GM18907 (cell line): ENCODE data around the gene FARS2.

ENCODE experiments used
- ATAC-seq: cut with Tn5 transposase; IDR thresholded peaks from one replicate; pipeline ENCODE4 v1.9.1; 2021; ENCODE audit warnings: mild to moderate bottlenecking, moderate library complexity; ENCODE audit not compliant: unreplicated experiment

FARS2 gene

GRCh38 chr6:5365436-5366195, 104.3 kb downstream of the FARS2 start:
- no peak for ATAC-seq

- ATAC-seq = no peak
These were observed 105.6 kb downstream of the FARS2 start for GRCh38 chr6:5366941-5367340.

GRCh38 chr6:5367510-5367909, 106.2 kb downstream of the FARS2 start:
- ATAC-seq = no peak

GRCh38 chr6:5373430-5373829, 112.1 kb downstream of the FARS2 start:
- no peak for ATAC-seq

- no peak for ATAC-seq
These were observed 117.0 kb downstream of the FARS2 start for GRCh38 chr6:5378331-5378730.

GRCh38 chr6:5379647-5380242, 118.4 kb downstream of the FARS2 start:
- no peak for ATAC-seq

- no peak for ATAC-seq
These were observed 122.5 kb downstream of the FARS2 start for GRCh38 chr6:5383856-5384255.

- ATAC-seq = no peak
These were observed 123.0 kb downstream of the FARS2 start for GRCh38 chr6:5384276-5384675.

- no peak for ATAC-seq
These were observed 127.0 kb downstream of the FARS2 start for GRCh38 chr6:5388326-5388725.

- no peak for ATAC-seq
These were observed 127.9 kb downstream of the FARS2 start for GRCh38 chr6:5389086-5389745.

GRCh38 chr6:5390177-5390576, 128.9 kb downstream of the FARS2 start:
- ATAC-seq = no peak

GRCh38 chr6:5394280-5394679, 133.0 kb downstream of the FARS2 start:
- ATAC-seq = no peak

- ATAC-seq = no peak
These were observed 134.4 kb downstream of the FARS2 start for GRCh38 chr6:5395719-5396118.

- no peak for ATAC-seq
These were observed 137.2 kb downstream of the FARS2 start for GRCh38 chr6:5398530-5398929.

- ATAC-seq = no peak
These were observed 138.1 kb downstream of the FARS2 start for GRCh38 chr6:5399391-5399790.

GRCh38 chr6:5401845-5402738, 140.8 kb downstream of the FARS2 start:
- ATAC-seq = no peak

GRCh38 chr6:5403076-5403475, 141.8 kb downstream of the FARS2 start:
- no peak for ATAC-seq

- no peak for ATAC-seq
These were observed 142.3 kb downstream of the FARS2 start for GRCh38 chr6:5403609-5404008.

GRCh38 chr6:5405976-5406375, 144.7 kb downstream of the FARS2 start:
- ATAC-seq = no peak

GRCh38 chr6:5411414-5411813, 150.1 kb downstream of the FARS2 start:
- no peak for ATAC-seq

- ATAC-seq = no peak
These were observed 150.7 kb downstream of the FARS2 start for GRCh38 chr6:5412017-5412416.
